ENCODE results near the gene RAB15.

The RAB15 gene

GRCh38 chr14:64937821-64938193, 34.3 kb downstream of the RAB15 start:
- TF ChIP-seq JUND (IDR thresholded peaks at IDR 0.05; ENCODE audit: low read depth), result no peak
- in situ Hi-C loops (cut with HindIII; ENCODE audit: low pct_unique_long_range_greater_than_20kb, low sequenced_read_pairs), result no loop called here
- peak in 1 of 2 experiments; percentile 60 for DNase-seq (ENCODE audit: low read depth in 1 of 2, low spot score in 1 of 2)

- in situ Hi-C loops (cut with HindIII; ENCODE audit: low pct_unique_long_range_greater_than_20kb, low sequenced_read_pairs), result no loop called here
Observed at GRCh38 chr14:64937171-64937820, 34.8 kb downstream of the RAB15 start.

GRCh38 chr14:64935508-64935907, 36.6 kb downstream of the RAB15 start:
- in situ Hi-C loops (cut with HindIII; ENCODE audit: low pct_unique_long_range_greater_than_20kb, low sequenced_read_pairs), result no loop called here
- DNase-seq (ENCODE audit: low read depth in 1 of 2, low spot score in 1 of 2), result no peak
- no peak for TF ChIP-seq JUND (IDR thresholded peaks at IDR 0.05; ENCODE audit: low read depth)

More at GRCh38 chr14:64937171-64937820, 34.8 kb downstream of the RAB15 start:
- no peak for TF ChIP-seq JUND (IDR thresholded peaks at IDR 0.05; ENCODE audit: low read depth)
- DNase-seq (ENCODE audit: low read depth in 1 of 2, low spot score in 1 of 2), result no peak

- DNase-seq (ENCODE audit: low read depth in 1 of 2, low spot score in 1 of 2), result no peak
- no peak for TF ChIP-seq JUND (IDR thresholded peaks at IDR 0.05; ENCODE audit: low read depth)
- in situ Hi-C loops (cut with HindIII; ENCODE audit: low pct_unique_long_range_greater_than_20kb, low sequenced_read_pairs), result no loop called here
Observed at GRCh38 chr14:64934338-64934929, 37.7 kb downstream of the RAB15 start.

GRCh38 chr14:64932231-64932630, 39.9 kb downstream of the RAB15 start:
- TF ChIP-seq JUND (IDR thresholded peaks at IDR 0.05; ENCODE audit: low read depth), result no peak
- DNase-seq (ENCODE audit: low read depth in 1 of 2, low spot score in 1 of 2), result no peak
- in situ Hi-C loops (cut with HindIII; ENCODE audit: low pct_unique_long_range_greater_than_20kb, low sequenced_read_pairs), result no loop called here

- no peak for DNase-seq (ENCODE audit: low read depth in 1 of 2, low spot score in 1 of 2)
- TF ChIP-seq JUND (IDR thresholded peaks at IDR 0.05; ENCODE audit: low read depth), result no peak
- in situ Hi-C loops (cut with HindIII; ENCODE audit: low pct_unique_long_range_greater_than_20kb, low sequenced_read_pairs), result no loop called here
Observed at GRCh38 chr14:64931123-64931522, 41.0 kb downstream of the RAB15 start.

- no peak for DNase-seq (ENCODE audit: low read depth in 1 of 2, low spot score in 1 of 2)
- in situ Hi-C loops (cut with HindIII; ENCODE audit: low pct_unique_long_range_greater_than_20kb, low sequenced_read_pairs), result no loop called here
- TF ChIP-seq JUND (IDR thresholded peaks at IDR 0.05; ENCODE audit: low read depth), result no peak
Observed at GRCh38 chr14:64930085-64930843, 41.9 kb downstream of the RAB15 start.

GRCh38 chr14:64929014-64929359, 43.1 kb downstream of the RAB15 start:
- in situ Hi-C loops (cut with HindIII; ENCODE audit: low pct_unique_long_range_greater_than_20kb, low sequenced_read_pairs), result no loop called here
- no peak for TF ChIP-seq JUND (IDR thresholded peaks at IDR 0.05; ENCODE audit: low read depth)
- no peak for DNase-seq (ENCODE audit: low read depth in 1 of 2, low spot score in 1 of 2)

- no peak for TF ChIP-seq JUND (IDR thresholded peaks at IDR 0.05; ENCODE audit: low read depth)
- in situ Hi-C loops (cut with HindIII; ENCODE audit: low pct_unique_long_range_greater_than_20kb, low sequenced_read_pairs), result no loop called here
- DNase-seq (ENCODE audit: low read depth in 1 of 2, low spot score in 1 of 2), result no peak
Observed at GRCh38 chr14:64928239-64929013, 43.7 kb downstream of the RAB15 start.

GRCh38 chr14:64927031-64927430, 45.1 kb downstream of the RAB15 start:
- no peak for TF ChIP-seq JUND (IDR thresholded peaks at IDR 0.05; ENCODE audit: low read depth)
- in situ Hi-C loops (cut with HindIII; ENCODE audit: low pct_unique_long_range_greater_than_20kb, low sequenced_read_pairs), result no loop called here
- no peak for DNase-seq (ENCODE audit: low read depth in 1 of 2, low spot score in 1 of 2)

GRCh38 chr14:64926398-64926995, 45.6 kb downstream of the RAB15 start:
- no peak for DNase-seq (ENCODE audit: low read depth in 1 of 2, low spot score in 1 of 2)
- TF ChIP-seq JUND (IDR thresholded peaks at IDR 0.05; ENCODE audit: low read depth), result no peak
- in situ Hi-C loops (cut with HindIII; ENCODE audit: low pct_unique_long_range_greater_than_20kb, low sequenced_read_pairs), result no loop called here

GRCh38 chr14:64923015-64923414, 49.1 kb downstream of the RAB15 start:
- no peak for TF ChIP-seq JUND (IDR thresholded peaks at IDR 0.05; ENCODE audit: low read depth)
- DNase-seq (ENCODE audit: low read depth in 1 of 2, low spot score in 1 of 2), result no peak
- in situ Hi-C loops (cut with HindIII; ENCODE audit: low pct_unique_long_range_greater_than_20kb, low sequenced_read_pairs), result no loop called here
